GM12878 (cell line): ENCODE results near the gene TSHZ2. TPM values are rescaled to one million over a fixed set of nuclear protein-coding genes. Genes with fewer than 3 reads are reported as not detected.

Experiments
- ATAC-seq: fragments of 200-7000 bp; cut with Tn5 transposase; 3 replicates; pipeline ENCODE4 v1.9.1; 2020; ENCODE audit warnings: mild to moderate bottlenecking, moderate library complexity
- BruUV-seq: library from RNA; stranded (reverse); fragments of 400-500 nt; replicated peaks from 2 replicates; lab custom pipeline; 2021; lab: Mats Ljungman, UMichigan
- CTCF ChIA-PET: fragments of 300-600 bp; sonication (Branson Sonifier 250); formaldehyde crosslinking; extraction: SDS; loops from one replicate; lab custom pipeline; 2021; ENCODE audit warnings: inconsistent platforms; lab: Yijun Ruan, JAX
- POLR2A ChIA-PET: fragments of 350-600 bp; formaldehyde crosslinking; extraction: SDS; loops from one replicate; lab custom pipeline; 2021; ENCODE audit warnings: inconsistent platforms; lab: Charles Lee
- RAD21 ChIA-PET: fragments of 300-600 bp; sonication (Branson Sonifier 250); formaldehyde crosslinking; loops from one replicate; lab custom pipeline; 2023; ENCODE audit warnings: antibody characterized with exemption; ENCODE audit not compliant: unreplicated experiment; lab: Charles Lee
- SMC1A ChIA-PET: fragments of 300-600 bp; sonication (Branson Sonifier 250); formaldehyde crosslinking; loops from one replicate; lab custom pipeline; 2023; ENCODE audit not compliant: unreplicated experiment, uncharacterized antibody; lab: Charles Lee
- DNase-seq: peaks from one replicate; pipeline ENCODE4 v3.0.0-alpha.2; 2011; ENCODE audit warnings: low read depth, low spot score
- FAIRE-seq: peaks from 3 replicates; lab custom pipeline; 2011; peaks lifted over from hg19 to GRCh38; lab: Jason Lieb, UNC
- H2AFZ ChIP-seq: 2 replicates; pipeline ENCODE4 v1.6.0; 2011; ENCODE audit warnings: low read depth, low read length, control low read depth; ENCODE audit not compliant: control insufficient read depth
- H3K27ac ChIP-seq: 2 replicates; pipeline ENCODE4 v1.5.1; 2011; ENCODE audit warnings: control low read depth; ENCODE audit not compliant: control insufficient read depth, insufficient read depth
- H3K27me3 ChIP-seq, 2 experiments: replicated peaks in 1 of 2; 2 replicates each; pipeline versions ENCODE4 v1.6.0 to v1.6.1; 2011; ENCODE audit warnings: low read length in 1 of 2; ENCODE audit not compliant: control insufficient read depth in 2 of 2, insufficient read depth in 2 of 2
- H3K36me3 ChIP-seq, 2 experiments: 2 replicates each; pipeline ENCODE4 v1.5.1; 2011; ENCODE audit warnings: low read length in 1 of 2; ENCODE audit not compliant: control insufficient read depth in 2 of 2, insufficient read depth in 2 of 2
- H3K4me1 ChIP-seq: 2 replicates; pipeline ENCODE4 v1.6.1; 2011; ENCODE audit warnings: mild to moderate bottlenecking, low read length, moderate library complexity, mixed read lengths; ENCODE audit not compliant: control insufficient read depth, insufficient read depth
- H3K4me2 ChIP-seq: 2 replicates; pipeline ENCODE4 v1.6.0; 2011; ENCODE audit warnings: control low read depth; ENCODE audit not compliant: control insufficient read depth, insufficient read depth
- H3K4me3 ChIP-seq: fragments of 200-600 bp; sonication (generic); 2 replicates; pipeline ENCODE4 v1.5.1; 2016
- H3K79me2 ChIP-seq: 2 replicates; pipeline ENCODE4 v1.6.0; 2011; ENCODE audit warnings: low read length; ENCODE audit not compliant: control insufficient read depth, insufficient read depth
- H3K9ac ChIP-seq: 2 replicates; pipeline ENCODE4 v1.8.0; 2011; ENCODE audit warnings: low read length, control low read depth, mixed read lengths; ENCODE audit not compliant: control insufficient read depth, insufficient read depth
- H3K9me3 ChIP-seq: replicated peaks from 3 replicates; pipeline ENCODE4 v1.5.1; 2011; ENCODE audit warnings: mild to moderate bottlenecking, low read length; ENCODE audit not compliant: control insufficient read depth, insufficient read depth
- H4K20me1 ChIP-seq: 2 replicates; pipeline ENCODE4 v1.6.0; 2011; ENCODE audit not compliant: control insufficient read depth, insufficient read depth
- BMI1 ChIP-seq: fragments of 450-650 bp; IDR thresholded peaks from 2 replicates; pipeline ENCODE4 v1.6.1; 2016; ENCODE audit warnings: mild to moderate bottlenecking, moderate library complexity, borderline replicate concordance
- HDAC6 ChIP-seq: fragments of 200-600 bp; sonication (generic); IDR thresholded peaks from one replicate; pipeline ENCODE4 v1.8.0; 2017; ENCODE audit warnings: antibody characterized with exemption; ENCODE audit not compliant: unreplicated experiment
- NFYA ChIP-seq: IDR thresholded peaks from 2 replicates; pipeline ENCODE4 v1.6.1; 2011; ENCODE audit warnings: low read depth, mild to moderate bottlenecking, low read length, improper control_type of control experiment, borderline replicate concordance
- NR2F1 ChIP-seq: fragments of 450-650 bp; conservative IDR thresholded peaks from 2 replicates; pipeline ENCODE4 v1.6.1; 2017; ENCODE audit warnings: mild to moderate bottlenecking
- RB1 ChIP-seq: fragments of 450-650 bp; formaldehyde crosslinking; IDR thresholded peaks from 2 replicates; pipeline ENCODE4 v1.6.1; 2017; ENCODE audit warnings: mild to moderate bottlenecking, borderline replicate concordance
- RBBP5 ChIP-seq: fragments of 200-600 bp; sonication (generic); conservative IDR thresholded peaks from 2 replicates; pipeline ENCODE4 v1.6.1; 2016
- WGBS: methylation state at CpG from one replicate; pipeline ENCODE4 v1.1.6; 2016; ENCODE audit warnings: low lambda C conversion rate; ENCODE audit not compliant: insufficient replicate concordance, insufficient coverage; ENCODE audit errors: missing lambda C conversion rate; 5-methylcytosine and 5-hydroxymethylcytosine counted together
- in situ Hi-C: fragments of 300-500 bp; cut with MboI; formaldehyde crosslinking; loops from 9 replicates; pipeline ENCODE4 v1.14.3; 2018; ENCODE audit warnings: mixed read lengths
- intact Hi-C: fragments of 100-400 bp; cut with micrococcal nuclease; formaldehyde crosslinking; loops from one replicate; pipeline ENCODE4 v1.14.2; 2022; ENCODE audit not compliant: unreplicated experiment
- polyA plus RNA-seq, 11 experiments: library from polyadenylated mRNA; depleted of rRNA in 4 of 11; unstranded in 6 of 11; stranded (reverse) in 5 of 11; fragments of >200 nt; fragmentation: Nextera tagmentation in 4 of 11; fragmentation: Illumina TruSeq in 1 of 11; extraction: Ambion mirVana in 4 of 11; extraction: Trizol in 1 of 11; gene quantifications; 1 replicate in 1 of 11; 2 replicates in 10 of 11; pipeline versions ENCODE4 v1.2.1 to v1.2.3, GENCODE V29; 2011 to 2016; ENCODE audit warnings: inconsistent platforms in 2 of 11, missing spikeins in 2 of 11, low read depth in 1 of 11
- total RNA-seq, 4 experiments: library from RNA; depleted of rRNA in 3 of 4; stranded (reverse); fragments of >200 nt in 3 of 4; fragmentation: Illumina TruSeq in 1 of 4; extraction: Trizol in 1 of 4; gene quantifications; 2 replicates each; pipeline versions ENCODE4 v1.2.1 to v1.2.3, GENCODE V29; 2013 to 2021
- TF ChIP-seq, protein P1 (sequence below), 3 experiments: IDR thresholded peaks in 2 of 3; conservative IDR thresholded peaks in 1 of 3; 2 replicates each; pipeline ENCODE4 v1.5.1; 2011; ENCODE audit warnings: low read depth in 3 of 3, low read length in 3 of 3, mild to moderate bottlenecking in 3 of 3, control low read depth in 2 of 3, moderate library complexity in 2 of 3, inconsistent platforms in 1 of 3, mixed read lengths in 1 of 3; ENCODE audit not compliant: control insufficient read depth in 2 of 3, insufficient read depth in 1 of 3; ENCODE audit errors: extremely low read depth in 1 of 3

The TSHZ2 gene
- total and polyA plus RNA-seq, 10 of the 15 experiments (the other 5 are each of a cell fraction or from before 2014, with no cell fraction given): 0.01 to 0.86 (median 0.13) TPM; not detected in 2

GRCh38 chr20:53078761-53079160 lies 106.6 kb downstream of the TSHZ2 start:
- whole genome bisulfite sequencing: 27% methylated on average over 4 of the region's 4 CpGs

More at GRCh38 chr20:53078761-53079160, 106.6 kb downstream of the TSHZ2 start:
- no TSS peak for BruUV-seq
- Histone ChIP-seq H4K20me1 (no peaks in the 10 kb centered on the region), H3K4me3 (no peak overlapping the region), H3K4me1 (no peaks in the 10 kb centered on the region), H3K9ac (no peak overlapping the region), H3K9me3 (no peaks in the 10 kb centered on the region), H3K36me3 (no peaks in the 10 kb centered on the region), H3K79me2 (no peaks in the 10 kb centered on the region), H2AFZ (no peak overlapping the region), H3K27ac (no peak overlapping the region), H3K4me2 (no peak overlapping the region), H3K27me3 (0 out of 4 replicates have a peak, but pooled peaks cover 0 to 3% of the 10 kb centered on the region in 2 experiments)
- TF ChIP-seq HDAC6 (no peak), RB1 (no peak), NFYA (no peak), RBBP5 (no peak), BMI1 (no peak), NR2F1 (no peak)
- TF ChIP-seq, protein P1, sequence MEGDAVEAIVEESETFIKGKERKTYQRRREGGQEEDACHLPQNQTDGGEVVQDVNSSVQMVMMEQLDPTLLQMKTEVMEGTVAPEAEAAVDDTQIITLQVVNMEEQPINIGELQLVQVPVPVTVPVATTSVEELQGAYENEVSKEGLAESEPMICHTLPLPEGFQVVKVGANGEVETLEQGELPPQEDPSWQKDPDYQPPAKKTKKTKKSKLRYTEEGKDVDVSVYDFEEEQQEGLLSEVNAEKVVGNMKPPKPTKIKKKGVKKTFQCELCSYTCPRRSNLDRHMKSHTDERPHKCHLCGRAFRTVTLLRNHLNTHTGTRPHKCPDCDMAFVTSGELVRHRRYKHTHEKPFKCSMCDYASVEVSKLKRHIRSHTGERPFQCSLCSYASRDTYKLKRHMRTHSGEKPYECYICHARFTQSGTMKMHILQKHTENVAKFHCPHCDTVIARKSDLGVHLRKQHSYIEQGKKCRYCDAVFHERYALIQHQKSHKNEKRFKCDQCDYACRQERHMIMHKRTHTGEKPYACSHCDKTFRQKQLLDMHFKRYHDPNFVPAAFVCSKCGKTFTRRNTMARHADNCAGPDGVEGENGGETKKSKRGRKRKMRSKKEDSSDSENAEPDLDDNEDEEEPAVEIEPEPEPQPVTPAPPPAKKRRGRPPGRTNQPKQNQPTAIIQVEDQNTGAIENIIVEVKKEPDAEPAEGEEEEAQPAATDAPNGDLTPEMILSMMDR (IDR thresholded peaks at IDR 0.05 in 2 of 3, conservative IDR thresholded peaks at IDR 0.05 in 1 of 3; ENCODE audit: control insufficient read depth in 2 of 3, extremely low read depth in 1 of 3, insufficient read depth in 1 of 3, low read depth in 3 of 3, low read length in 3 of 3): no peak
- ChIA-PET POLR2A (no interaction called here), RAD21 (no interaction called here), SMC1A (interaction anchor here (0.9 to 1.5 kb wide), 2 partner anchors 13 to 78 kb away, joined by 4 to 5 read pairs; no protein-coding TSS in a partner anchor), CTCF (interaction anchor here (0.6 kb wide), 1 partner anchor 1496 kb away, joined by 3 read pairs; no protein-coding TSS in a partner anchor)
- intact Hi-C loops (no loop called here), in situ Hi-C loops (no loop called here)
- FAIRE-seq (no peak), DNase-seq (no peak), ATAC-seq (no peak)
